Measurements from ENCODE around the gene PARD3B.

PARD3B gene

DNA sequence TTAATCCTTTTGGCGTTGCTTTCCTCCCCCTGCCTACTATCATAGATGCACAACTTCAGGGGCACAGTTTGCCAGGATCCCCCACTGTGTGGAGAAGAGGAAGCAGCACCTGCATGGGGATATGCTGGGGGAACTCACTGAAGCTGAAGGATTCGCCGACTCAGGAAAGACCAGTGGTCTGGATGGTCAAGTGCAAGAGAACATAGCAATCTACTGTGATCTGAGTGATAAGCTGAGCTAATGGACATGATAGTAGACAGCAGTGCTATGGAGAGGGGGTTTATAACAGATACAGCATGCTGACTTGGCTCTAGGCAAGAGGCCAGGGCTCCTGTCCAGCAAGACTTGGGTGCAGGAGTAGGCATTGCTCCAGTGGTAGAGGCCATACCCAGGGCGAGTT lies 1012.6 kb downstream of the PARD3B start:
- DNase-seq (ENCODE audit: low read depth in 2 of 2), result no peak

DNA sequence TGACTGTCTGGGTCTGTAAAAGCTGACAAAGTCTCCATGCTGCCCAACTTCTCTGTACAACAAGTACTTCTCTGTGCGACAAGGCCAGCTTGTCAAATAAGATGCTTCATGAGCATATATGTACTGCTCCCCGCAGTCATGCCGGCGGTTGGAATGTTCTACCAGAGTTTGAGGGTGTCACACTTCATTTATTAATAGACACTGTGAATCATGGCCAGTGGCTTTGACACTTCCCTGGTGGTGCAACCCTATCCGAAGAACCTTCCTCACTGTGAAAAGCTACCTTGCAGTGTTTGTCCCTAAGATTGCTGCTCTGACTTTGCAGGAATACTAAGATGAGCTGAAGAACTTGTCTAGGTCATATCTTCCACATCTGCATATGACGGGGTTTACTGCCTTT lies 1016.2 kb downstream of the PARD3B start:
- DNase-seq (ENCODE audit: low read depth in 2 of 2), result no peak

DNA sequence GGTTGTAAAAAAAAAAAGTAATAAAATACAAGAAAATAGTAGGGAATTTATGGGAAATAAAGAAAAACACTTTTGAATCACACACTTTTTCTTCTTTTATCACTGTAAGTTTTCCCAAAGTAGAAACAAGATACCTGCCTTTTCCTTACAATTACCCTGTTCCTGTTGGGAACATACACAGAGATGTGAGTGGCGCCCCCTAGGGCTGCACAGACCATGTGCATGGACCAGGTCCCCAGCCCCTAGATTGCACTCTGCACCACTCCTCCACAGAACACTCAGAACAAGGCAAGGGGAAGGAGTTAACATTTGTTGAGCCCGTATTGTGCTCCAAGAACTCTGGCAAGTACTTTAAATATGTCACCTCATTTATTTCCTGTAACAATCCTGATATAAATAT lies 1018.4 kb downstream of the PARD3B start:
- peak in 1 of 2 experiments; percentile 25 for DNase-seq (ENCODE audit: low read depth in 2 of 2)

DNA sequence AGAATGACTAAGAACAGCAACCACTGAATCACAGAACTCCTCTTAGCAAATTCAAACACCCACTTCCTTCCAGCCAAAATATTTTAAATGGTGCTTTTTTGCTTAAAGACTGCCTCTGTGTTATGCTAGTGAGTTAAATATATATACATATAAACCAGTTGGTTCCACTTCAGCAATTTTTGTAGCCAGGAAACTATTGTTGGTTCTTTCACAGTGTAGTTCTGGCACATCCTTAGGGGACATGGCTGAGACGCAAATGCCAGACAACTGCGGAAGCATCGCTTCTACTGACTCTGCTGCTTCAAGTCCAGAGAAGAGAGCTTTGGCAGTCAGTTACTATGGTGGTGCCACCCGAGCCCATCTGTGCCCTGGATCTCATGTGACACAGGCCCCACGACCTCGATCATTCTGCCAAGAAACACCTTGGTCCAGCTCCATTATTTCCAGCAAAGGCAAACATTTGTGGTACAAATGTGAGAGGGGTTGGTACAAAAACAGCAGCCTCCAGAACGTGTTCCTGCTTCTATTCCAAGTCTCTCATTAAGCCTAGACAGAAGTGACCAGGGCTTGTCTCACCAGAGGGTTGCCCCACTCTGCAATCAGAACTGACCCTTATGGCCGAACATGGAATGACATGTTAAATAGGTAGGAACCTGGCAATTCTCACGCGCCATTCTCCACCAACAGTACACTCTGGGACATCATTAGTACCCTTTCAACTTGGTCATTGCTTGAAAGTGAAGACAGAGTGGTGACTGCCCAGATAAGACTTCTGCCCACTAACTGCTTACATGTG lies 1019.3 kb downstream of the PARD3B start:
- no peak for DNase-seq (ENCODE audit: low read depth in 2 of 2)

DNA sequence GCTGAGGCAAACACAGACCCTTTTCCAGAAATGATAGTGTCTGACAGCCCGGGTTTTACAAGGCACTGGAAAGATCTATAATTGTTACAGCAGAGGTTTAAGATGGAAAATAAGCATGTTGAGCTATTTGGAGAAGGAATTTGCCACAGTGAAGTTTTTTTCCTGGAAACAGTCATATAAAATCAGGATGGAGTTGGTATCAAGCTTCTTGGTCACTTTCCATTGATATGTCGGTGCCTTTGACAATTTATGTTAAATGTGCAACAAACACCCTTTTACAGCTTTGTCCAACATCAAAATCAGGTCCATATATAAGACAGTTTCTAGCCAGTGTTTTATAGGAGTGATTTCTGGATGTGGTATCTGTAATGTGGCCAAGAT lies 1019.9 kb downstream of the PARD3B start:
- DNase-seq (ENCODE audit: low read depth in 2 of 2), result no peak

DNA sequence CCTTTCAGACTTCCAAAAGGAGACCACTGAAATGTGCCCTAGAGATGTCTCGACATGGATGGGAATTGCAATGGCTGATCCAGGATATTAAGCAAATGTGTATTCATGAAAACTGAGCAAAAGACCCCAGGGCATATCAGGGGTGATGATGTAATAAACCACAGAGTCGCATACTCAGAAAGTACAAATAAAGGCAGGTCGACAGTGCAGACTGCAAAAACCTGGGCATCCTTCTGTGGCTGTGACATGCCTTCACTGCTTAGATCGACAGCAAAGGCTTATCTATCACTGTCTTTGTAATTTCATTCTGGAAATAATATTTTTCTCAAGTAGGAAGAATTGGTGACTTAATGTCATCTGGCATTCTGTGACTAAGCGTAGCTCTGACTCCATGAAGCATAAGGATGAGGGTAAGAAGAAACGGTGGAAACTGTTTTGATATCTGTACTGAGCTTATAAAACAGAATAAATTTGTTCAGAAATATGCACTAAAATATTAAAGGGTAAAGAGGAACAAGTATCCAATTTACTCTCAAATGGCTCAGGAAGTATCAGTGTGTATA lies 1021.4 kb downstream of the PARD3B start:
- no peak for DNase-seq (ENCODE audit: low read depth in 2 of 2)

DNA sequence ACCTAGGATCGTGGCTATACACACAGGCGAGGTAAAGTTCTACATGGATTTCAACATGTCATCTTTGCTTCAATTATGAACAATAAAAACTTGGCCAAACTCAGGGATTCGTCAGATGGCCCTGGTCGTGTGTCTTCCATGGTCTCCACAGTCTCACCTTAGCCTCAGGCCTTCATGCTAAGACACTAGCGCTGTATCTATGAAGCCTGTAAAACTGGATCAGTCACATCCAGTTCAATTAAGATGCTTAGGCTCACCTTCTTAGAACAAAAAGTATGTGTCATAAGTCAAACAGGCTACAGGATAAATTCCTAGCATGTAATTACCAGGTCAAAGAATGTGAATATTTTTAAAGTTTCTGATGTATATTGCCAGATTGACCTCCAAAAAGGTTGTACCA lies 1023.3 kb downstream of the PARD3B start:
- no peak for DNase-seq (ENCODE audit: low read depth in 2 of 2)

DNA sequence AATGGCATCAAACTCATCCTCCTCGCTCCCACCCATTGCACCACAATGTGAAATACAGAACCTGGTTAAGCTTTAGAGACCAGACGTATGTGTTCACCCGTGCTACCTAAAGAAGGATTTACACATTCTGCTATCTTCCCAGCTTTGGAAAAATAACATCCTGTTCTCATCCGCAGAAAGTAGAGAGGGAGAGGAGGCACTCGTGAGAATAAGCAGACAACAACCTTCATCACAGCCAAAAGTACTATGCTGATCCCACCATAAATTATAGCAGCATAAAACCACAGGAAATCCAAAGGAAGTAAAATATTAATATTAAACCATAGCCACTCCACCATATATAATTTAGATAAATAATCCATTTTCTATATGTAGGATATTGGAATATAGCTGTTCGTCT lies 1025.4 kb downstream of the PARD3B start:
- DNase-seq (ENCODE audit: low read depth in 2 of 2), result no peak

DNA sequence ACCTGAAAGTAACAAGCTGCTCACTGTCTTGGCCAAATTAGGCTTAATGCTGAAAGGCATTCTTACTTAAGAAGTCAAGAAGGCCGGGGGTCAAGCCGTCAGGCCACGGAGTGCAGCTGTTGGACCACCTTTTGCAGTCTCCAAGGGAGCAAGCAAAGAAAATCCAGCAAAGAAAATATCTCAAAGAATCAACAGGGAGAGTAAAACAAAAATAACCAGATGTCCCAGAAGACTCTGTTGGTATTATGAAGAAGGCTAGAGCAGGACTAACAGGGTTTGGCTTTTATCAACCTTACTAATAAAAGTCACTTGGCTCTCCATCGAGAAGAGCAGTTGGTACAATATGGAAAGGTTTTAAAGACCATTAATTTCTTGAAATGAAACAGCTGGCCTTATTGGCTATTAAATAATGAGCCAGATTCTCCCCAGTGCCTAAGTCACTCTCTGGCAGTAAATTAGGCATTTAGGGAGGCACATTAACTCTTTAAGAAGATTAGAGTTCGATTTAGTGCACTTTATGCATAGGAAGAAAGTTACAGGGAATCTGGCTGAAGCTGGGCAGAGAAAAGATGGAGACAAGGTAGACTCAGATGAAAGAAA lies 1026.2 kb downstream of the PARD3B start:
- no peak for DNase-seq (ENCODE audit: low read depth in 2 of 2)

DNA sequence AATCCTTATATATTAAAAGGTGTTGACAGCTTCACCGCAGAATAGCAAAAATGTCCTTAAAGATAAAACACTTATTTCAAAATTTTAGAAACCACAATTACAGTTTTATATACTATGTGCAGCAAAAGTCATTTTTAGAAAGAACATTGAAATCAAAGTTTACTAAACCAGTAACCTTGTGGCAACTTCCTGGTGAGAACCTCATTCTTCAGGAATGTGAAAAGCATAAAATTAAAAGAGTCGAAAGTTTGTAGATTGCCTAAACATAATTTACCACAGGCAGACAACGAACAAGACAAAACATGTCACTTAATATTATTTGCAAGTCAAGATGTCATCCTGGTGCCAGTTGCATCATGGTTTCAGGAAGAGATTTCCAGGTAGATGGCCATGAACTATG lies 1028.7 kb downstream of the PARD3B start:
- no peak for DNase-seq (ENCODE audit: low read depth in 2 of 2)

DNA sequence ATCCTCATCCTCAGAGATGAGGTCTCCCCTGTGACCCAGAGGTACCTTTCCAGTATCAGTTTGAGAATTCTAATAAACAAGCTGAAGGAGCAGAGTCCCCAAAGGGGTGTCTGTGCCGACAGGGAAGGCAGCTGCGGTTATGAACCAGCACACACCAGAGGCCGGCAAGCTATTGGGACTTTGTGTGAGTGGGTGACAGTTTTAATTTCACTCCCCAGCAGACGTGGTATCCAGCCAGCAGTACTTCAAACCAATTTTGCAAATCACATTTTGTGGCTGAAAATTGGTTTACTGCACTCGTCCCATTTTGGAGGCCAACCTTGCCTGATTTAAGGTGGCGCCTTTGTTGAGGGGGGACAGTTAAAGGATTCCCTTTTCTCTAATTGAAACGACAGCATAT lies 1034.1 kb downstream of the PARD3B start:
- no peak for DNase-seq (ENCODE audit: low read depth in 2 of 2)

DNA sequence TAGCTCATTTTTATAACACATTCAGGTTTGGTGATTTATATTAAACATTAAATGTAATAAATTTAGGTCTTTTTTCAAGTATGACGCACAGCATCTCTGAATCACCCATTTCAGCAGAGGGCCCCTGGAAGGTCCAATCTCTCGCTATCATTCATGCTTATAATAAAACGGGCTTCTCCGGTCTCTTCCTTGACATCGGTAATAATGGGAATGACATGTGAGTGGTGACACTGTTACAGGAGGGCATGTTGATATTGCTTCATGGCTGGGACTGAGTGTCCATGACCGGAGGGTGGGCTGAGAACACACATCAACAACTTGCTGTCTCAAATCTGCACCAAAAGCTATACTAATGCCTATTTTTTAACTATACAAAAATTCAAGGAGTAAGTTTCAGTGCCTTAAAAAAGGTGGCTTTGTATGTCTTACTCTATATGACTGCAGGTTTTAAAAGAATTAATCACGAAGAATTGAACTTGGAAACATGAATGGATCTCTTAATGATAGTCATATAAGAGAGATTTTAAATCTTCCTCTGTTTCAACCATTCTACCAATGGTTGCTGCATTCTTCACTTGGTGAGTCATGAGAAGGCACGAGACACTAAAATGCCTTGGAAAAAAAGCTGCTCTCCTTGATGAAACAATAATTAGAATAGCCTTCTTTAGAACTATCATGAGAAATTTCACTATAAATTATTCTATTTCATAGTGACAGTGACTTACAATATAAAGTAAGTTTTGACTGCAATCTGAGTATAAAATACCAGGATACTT lies 1035.1 kb downstream of the PARD3B start:
- no peak for DNase-seq (ENCODE audit: low read depth in 2 of 2)

DNA sequence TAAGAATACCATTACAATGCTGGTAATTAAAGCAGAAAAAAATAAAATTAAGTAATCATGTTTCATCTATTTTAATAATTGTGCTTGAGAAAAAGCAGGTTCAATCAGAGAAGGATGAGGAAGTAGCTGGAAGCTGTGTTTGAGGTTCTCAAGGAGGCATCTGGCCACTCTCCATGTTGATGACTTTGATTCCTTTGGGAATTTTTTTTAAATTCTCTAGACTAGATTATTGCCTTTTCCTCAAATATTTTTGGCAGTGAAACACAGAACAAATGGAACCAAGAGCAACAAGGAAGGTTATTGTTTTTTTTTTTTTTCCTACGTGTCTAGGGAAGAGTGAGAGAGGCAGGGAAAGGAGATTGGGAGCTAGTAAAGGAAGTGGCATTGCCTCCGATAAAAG lies 1037.1 kb downstream of the PARD3B start:
- DNase-seq (ENCODE audit: low read depth in 2 of 2), result no peak

DNA sequence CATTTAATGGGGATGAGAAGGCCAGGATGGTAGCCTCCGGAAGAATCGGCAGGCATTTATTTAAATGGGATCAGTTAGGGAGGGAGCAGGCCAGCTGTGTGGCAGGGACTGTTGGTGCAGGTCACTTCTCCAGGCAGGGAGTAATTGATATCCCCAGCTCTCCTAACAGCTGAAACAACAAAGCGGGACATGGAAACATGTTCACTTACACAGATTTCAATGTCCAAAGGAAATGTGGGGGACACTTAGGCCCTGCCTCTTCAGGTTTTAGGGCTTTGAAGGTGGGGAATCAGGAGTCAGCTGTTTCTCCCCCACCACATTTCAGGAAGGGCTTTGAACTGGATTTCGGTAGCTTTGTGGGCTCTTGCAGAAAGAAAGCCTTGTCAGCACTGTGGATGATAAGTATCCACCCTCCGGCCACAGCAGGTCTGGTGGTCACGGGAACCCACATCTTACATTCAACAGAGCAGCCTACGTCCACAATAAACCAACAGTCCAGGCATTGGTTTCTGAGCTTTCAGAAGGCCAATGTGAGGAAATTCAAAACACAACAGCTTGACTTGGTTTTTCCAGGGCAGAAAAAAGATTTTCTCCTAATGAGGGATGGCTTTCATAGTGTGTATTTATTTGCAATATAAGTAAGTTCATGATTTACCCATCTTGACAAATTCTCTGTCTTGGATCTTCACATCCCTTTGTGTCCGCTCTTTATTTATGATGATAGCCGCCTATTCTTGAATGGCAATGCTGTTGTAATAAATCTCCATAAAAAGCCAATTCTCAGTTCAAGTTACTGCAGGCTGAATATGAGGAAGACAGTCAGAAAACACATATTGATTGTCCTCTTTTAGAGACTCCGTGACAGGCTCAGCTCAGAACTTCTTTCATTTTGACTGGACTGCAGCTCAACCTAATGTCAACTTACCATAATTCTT lies 1040.4 kb downstream of the PARD3B start:
- no peak for DNase-seq (ENCODE audit: low read depth in 2 of 2)

DNA sequence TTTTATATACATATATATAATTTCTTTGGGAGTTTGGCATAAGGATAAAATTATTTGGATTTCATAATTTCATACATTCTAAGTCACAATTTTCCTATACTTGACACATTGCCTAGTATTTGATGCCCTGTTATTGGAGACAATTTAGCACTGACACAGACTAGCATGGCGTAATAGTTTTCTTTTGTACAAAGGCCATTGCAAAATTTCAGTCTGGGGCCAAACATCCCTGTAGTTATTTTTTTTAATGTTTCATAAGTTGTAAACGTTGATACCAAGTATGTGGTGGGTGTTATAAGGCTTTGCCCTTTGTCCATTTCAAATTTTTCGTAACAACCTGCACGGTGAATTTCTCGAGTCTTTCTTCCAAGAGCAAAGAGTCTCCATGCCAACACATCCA lies 1041.4 kb downstream of the PARD3B start:
- no peak for DNase-seq (ENCODE audit: low read depth in 2 of 2)

DNA sequence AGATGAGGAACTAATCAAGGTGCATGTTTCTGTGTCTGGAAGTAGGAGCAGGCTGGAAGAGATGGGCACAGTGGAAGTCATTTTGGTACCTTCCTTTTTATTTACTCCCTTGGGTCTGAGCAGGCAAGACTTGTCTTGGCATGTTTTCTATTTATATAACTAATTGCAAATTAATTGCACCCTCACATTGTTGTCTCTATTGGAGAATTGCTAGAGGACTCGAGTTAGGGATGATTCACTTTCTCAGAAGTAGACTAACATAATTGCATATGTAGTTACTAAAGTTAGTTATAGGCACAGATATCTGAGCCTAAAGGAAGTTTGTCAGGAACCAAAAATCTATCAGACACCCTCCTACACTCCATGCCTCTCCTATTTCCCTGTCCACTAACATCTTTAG lies 1044.2 kb downstream of the PARD3B start:
- no peak for DNase-seq (ENCODE audit: low read depth in 2 of 2)

DNA sequence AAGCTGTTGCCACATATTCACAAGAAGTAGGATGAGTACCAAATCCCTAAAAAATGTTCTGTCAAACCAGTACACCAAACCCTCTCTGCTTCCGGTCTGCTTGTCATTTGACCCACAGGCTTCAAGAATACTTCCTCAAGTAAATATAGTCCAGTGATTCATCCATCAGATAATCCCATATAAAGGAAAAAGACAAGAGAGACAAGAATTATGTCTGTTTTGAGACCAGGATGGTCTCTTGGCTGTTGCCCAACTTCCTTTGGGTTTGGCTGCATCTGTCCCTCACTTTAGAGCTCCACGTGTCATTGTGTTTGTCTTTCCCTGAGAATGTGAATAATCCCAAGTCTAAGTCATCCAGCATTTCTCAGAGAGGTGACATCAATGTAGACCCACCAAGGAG lies 1045.5 kb downstream of the PARD3B start:
- DNase-seq (ENCODE audit: low read depth in 2 of 2), result no peak

DNA sequence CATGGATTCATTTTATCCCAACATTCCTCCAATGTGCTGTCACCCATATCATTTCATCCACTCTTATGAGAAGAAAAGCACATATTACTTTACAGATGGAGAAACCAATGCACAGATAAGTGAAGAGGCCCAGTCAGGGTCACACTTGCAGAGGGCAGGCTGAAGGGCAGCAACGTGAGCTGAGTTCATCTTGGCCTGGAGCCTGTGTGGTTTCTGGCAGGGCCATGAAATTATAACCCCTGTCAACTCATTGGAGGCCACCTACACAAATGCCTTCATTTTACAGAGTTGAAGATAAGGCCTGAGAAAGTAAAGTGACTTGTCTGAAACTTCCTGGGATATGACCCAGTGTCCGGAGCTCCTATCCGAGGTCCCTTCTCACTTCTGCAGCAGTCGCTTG lies 1048.6 kb downstream of the PARD3B start:
- DNase-seq (ENCODE audit: low read depth in 2 of 2), result no peak

DNA sequence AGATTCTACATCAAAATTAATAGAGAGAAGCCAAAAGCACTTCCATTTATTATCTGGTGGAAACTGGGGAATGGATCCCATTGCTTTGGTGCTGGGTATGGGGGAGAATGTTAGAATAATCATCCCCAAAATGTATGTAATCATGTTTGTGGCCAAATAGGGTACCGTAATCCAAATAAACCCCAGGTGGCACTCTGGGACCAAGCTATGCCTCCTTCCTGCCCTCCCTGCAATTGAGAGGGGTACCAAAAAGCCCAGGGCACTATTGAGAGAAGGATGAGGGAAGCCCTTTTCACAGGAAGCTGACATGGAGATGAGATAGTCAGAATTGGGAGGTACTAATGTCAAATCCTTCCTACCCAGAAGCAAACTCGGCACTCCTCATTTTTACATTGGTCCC lies 1051.3 kb downstream of the PARD3B start:
- DNase-seq (ENCODE audit: low read depth in 2 of 2), result no peak

DNA sequence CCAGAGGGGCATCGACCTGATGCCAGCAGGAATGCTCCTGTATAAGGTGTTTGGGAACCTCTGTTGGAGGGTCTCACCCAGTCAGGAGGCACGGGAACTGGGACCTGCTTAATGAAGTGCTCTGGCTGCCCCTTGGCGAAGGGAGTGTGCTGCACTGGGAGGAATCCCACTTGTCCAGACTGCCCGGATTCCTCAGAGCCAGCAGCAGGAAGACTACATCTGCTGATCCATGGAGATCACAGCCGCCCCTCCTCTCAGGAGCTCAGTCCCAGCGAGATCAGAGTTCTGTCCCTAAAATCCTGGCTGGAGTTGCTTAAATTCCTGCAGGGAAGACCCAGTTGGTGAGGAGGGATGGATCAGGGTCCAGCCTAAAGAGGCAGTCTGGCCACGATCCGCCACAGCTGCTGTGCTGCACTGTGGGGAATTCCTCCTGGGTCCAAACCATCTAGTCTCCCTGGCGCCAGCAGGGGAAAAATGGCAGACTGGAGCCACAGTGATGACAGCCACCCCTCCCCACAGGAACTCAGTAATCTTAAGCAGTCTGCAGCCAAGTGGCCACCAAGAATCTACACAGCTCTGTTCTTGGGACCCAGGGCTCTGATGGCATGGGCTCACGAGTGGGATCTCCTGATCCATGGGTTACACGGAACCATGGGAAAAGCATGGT lies 1060.5 kb downstream of the PARD3B start:
- no peak for DNase-seq (ENCODE audit: low read depth in 2 of 2)

DNA sequence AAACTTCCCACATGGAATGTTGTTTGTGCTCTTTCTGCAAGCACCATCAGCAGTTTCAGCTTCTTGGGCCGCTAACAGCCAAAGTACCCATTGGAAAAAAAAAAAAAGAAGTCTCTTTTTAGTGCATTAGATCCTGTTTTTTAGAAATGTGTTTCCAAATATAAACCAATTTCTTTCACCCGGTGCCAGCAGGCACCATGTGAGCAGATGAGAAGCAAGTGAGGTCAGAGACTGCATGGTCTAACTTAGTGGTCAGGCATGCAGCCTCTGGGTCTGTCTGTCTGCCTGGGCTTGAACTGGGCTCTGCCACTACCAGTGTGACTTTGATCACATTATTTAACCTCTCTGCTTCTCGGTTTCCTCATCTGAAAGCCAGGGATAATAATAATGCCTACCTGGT lies 1061.9 kb downstream of the PARD3B start:
- DNase-seq (ENCODE audit: low read depth in 2 of 2), result no peak

Data from stimulated activated CD4-positive, alpha-beta T cell treated with anti-CD3 and anti-CD28 coated beads, Interleukin-12 subunit alpha, Interleukin-12 subunit beta, amount 100 ng/mL, for 24 hours (primary cell).